Neuronal stem cell (in vitro differentiated cells): ENCODE measurements around the gene PLAAT4.
A peak's percentile ranks its signal among the peaks of the same experiment; 100 is the strongest.

Experiments used
- DNase-seq: peaks from one replicate; pipeline ENCODE4 v3.0.0-alpha.2; 2013; ENCODE audit warnings: low spot score
- H2AFZ ChIP-seq: one replicate; pipeline ENCODE4 v1.6.1; 2013; ENCODE audit warnings: mild to moderate bottlenecking, low read length, inconsistent platforms
- H2AK5ac ChIP-seq: 2 replicates; pipeline ENCODE4 v1.6.1; 2013; ENCODE audit warnings: low read depth, mild to moderate bottlenecking, inconsistent platforms, low read length, moderate library complexity, mixed read lengths
- H2BK120ac ChIP-seq: 2 replicates; pipeline ENCODE4 v1.6.1; 2013; ENCODE audit warnings: low read depth, mild to moderate bottlenecking, inconsistent platforms, low read length, moderate library complexity, mixed read lengths
- H2BK12ac ChIP-seq: one replicate; pipeline ENCODE4 v1.6.1; 2013; ENCODE audit warnings: low read length, inconsistent platforms
- H2BK15ac ChIP-seq: 2 replicates; pipeline ENCODE4 v1.6.1; 2013; ENCODE audit warnings: mild to moderate bottlenecking, low read length, inconsistent platforms, mixed read lengths
- H2BK5ac ChIP-seq: one replicate; pipeline ENCODE4 v1.6.1; 2013; ENCODE audit warnings: inconsistent platforms, mild to moderate bottlenecking, low read length, moderate library complexity
- H3K14ac ChIP-seq: one replicate; pipeline ENCODE4 v1.6.1; 2013; ENCODE audit warnings: low read length, inconsistent platforms
- H3K18ac ChIP-seq: 2 replicates; pipeline ENCODE4 v1.6.1; 2013; ENCODE audit warnings: low read length, inconsistent platforms
- H3K23ac ChIP-seq: 2 replicates; pipeline ENCODE4 v1.6.1; 2013; ENCODE audit warnings: low read depth, mild to moderate bottlenecking, mixed read lengths, low read length, inconsistent platforms; ENCODE audit not compliant: poor library complexity
- H3K27ac ChIP-seq: replicated peaks from 3 replicates; pipeline ENCODE4 v1.5.1; 2013; ENCODE audit warnings: low read length, inconsistent platforms
- H3K27me3 ChIP-seq, 3 experiments: 2 replicates each; pipeline ENCODE4 v1.6.1; 2013; ENCODE audit warnings: low read length in 3 of 3, mild to moderate bottlenecking in 2 of 3, inconsistent platforms in 1 of 3, low read depth in 1 of 3, mixed read lengths in 1 of 3, moderate library complexity in 1 of 3; ENCODE audit not compliant: control insufficient read depth in 3 of 3, insufficient read depth in 3 of 3
- H3K36me3 ChIP-seq, 2 donors: replicated peaks in 1 of 2; 2 replicates each; pipeline ENCODE4 v1.6.1; 2013; ENCODE audit warnings: low read length in 2 of 2; ENCODE audit not compliant: control insufficient read depth in 2 of 2, insufficient read depth in 2 of 2
- H3K4ac ChIP-seq: 2 replicates; pipeline ENCODE4 v1.6.1; 2013; ENCODE audit warnings: inconsistent platforms, mild to moderate bottlenecking, low read length, moderate library complexity
- H3K4me1 ChIP-seq, 2 donors: 1 replicate in 1 of 2; 2 replicates in 1 of 2; pipeline ENCODE4 v1.6.1; 2013; ENCODE audit warnings: low read length in 2 of 2, low read depth in 1 of 2; ENCODE audit not compliant: control insufficient read depth in 2 of 2, insufficient read depth in 1 of 2
- H3K4me2 ChIP-seq: one replicate; pipeline ENCODE4 v1.6.1; 2013; ENCODE audit warnings: mild to moderate bottlenecking, low read length, inconsistent platforms; ENCODE audit not compliant: insufficient read depth, poor library complexity, severe bottlenecking
- H3K4me3 ChIP-seq, 2 donors: 2 replicates each; pipeline ENCODE4 v1.5.1; 2013; ENCODE audit warnings: low read length in 2 of 2, mild to moderate bottlenecking in 2 of 2, inconsistent platforms in 1 of 2, moderate library complexity in 1 of 2
- H3K79me1 ChIP-seq: one replicate; pipeline ENCODE4 v1.6.1; 2013; ENCODE audit warnings: low read depth, mild to moderate bottlenecking, inconsistent platforms, low read length, moderate library complexity
- H3K9ac ChIP-seq: one replicate; pipeline ENCODE4 v1.6.1; 2013; ENCODE audit warnings: mild to moderate bottlenecking, low read depth, low read length, inconsistent platforms; ENCODE audit not compliant: poor library complexity
- H3K9me3 ChIP-seq, 2 donors: replicated peaks in 1 of 2; 2 replicates each; pipeline versions ENCODE3 to v1.6.1; 2013; ENCODE audit warnings: low read length in 2 of 2, mild to moderate bottlenecking in 2 of 2, inconsistent platforms in 1 of 2, low read depth in 1 of 2, mixed read lengths in 1 of 2, moderate library complexity in 1 of 2; ENCODE audit not compliant: control insufficient read depth in 2 of 2, insufficient read depth in 1 of 2
- H4K8ac ChIP-seq: one replicate; pipeline ENCODE4 v1.6.1; 2013; ENCODE audit warnings: low read depth, mild to moderate bottlenecking, inconsistent platforms, low read length, moderate library complexity
- H4K91ac ChIP-seq: one replicate; pipeline ENCODE4 v1.6.1; 2013; ENCODE audit warnings: low read length, low read depth, mild to moderate bottlenecking, inconsistent platforms; ENCODE audit not compliant: poor library complexity
- WGBS, 2 donors: extraction: QIAGEN DNeasy Blood & Tissue Kit; methylation state at CpG; one replicate each; pipeline ENCODE4 v1.1.7; 2013; ENCODE audit warnings: missing lambda C conversion rate in 2 of 2, mixed read lengths in 1 of 2; ENCODE audit not compliant: insufficient read length in 2 of 2, insufficient replicate concordance in 1 of 2; ENCODE audit errors: extremely low coverage in 2 of 2; 5-methylcytosine and 5-hydroxymethylcytosine counted together

The PLAAT4 gene

DNA sequence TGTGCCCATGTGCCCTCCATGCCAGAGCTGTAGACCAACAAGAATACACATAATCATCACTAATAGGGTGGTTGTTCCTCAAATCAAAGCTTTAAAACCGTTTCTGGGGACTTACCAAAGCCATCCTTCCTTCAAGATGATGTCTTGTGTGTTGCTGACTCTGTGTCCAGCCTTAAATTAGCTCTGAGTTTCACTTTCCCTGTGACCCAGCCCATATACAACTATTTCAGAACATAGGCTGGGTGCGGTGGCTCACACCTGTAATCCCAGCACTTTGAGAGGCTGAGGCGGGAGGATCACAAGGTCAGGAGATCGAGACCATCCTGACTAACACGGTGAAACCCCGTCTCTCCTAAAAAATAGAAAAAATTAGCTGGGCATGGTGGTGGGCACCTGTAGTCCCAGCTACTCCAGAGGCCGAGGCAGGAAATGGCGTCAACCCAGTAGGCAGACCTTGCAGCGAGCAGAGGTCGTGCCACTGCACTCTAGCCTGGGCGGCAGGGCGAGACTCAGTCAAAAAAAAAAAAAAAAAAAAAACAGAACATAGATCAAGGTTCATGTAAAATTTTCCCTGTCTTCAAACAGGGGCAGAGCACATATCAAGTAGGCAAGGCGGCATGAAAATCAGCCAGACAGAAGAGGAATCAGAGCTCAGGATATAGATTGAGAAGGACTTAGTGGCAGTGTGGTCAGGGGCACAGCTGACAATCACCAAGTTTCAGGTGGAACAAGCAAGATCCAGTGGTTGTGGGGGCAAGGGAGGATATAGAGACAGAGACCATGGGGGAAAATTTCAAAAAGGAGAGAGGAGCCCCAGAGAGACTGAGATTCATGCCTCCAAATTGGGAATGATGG lies 26.8 kb downstream of the PLAAT4 start, which contains the start of gene PLAAT2:
TSS of gene PLAAT2 (minus strand) at position 179 of the 855 bp plus-strand sequence. CDS start at position 124, 55 bp downstream.
- Histone ChIP-seq H2BK120ac (no peak within 1 kb of the TSS), H2AFZ (no peak within 1 kb of the TSS), H3K27ac (no peak within 1 kb of the TSS), H3K27me3 (peaks cover 0 to 10% (median 0%) of the 10 kb centered on the region in 3 experiments), H3K18ac (no peak within 1 kb of the TSS), H3K4me2 (no peak within 1 kb of the TSS), H2BK12ac (no peak within 1 kb of the TSS), H3K14ac (no peak within 1 kb of the TSS), H4K91ac (no peak within 1 kb of the TSS), H3K4me1 (peaks cover 2 to 10% of the 10 kb centered on the region in 2 donors), H4K8ac (no peak within 1 kb of the TSS), H3K4me3 (no peak within 1 kb of the TSS), H2BK5ac (no peak within 1 kb of the TSS), H3K4ac (no peak within 1 kb of the TSS), H3K9ac (no peak within 1 kb of the TSS), H3K9me3 (no peaks in the 10 kb centered on the region), H3K79me1 (no peaks in the 10 kb centered on the region), H2BK15ac (no peak within 1 kb of the TSS), H3K36me3 (no peaks in the 10 kb centered on the region), H2AK5ac (no peak within 1 kb of the TSS), H3K23ac (no peak within 1 kb of the TSS)
- no CpG with 5 or more reads among the region's 13 CpGs for WGBS, 2 donors
- DNase-seq: no peak

DNA sequence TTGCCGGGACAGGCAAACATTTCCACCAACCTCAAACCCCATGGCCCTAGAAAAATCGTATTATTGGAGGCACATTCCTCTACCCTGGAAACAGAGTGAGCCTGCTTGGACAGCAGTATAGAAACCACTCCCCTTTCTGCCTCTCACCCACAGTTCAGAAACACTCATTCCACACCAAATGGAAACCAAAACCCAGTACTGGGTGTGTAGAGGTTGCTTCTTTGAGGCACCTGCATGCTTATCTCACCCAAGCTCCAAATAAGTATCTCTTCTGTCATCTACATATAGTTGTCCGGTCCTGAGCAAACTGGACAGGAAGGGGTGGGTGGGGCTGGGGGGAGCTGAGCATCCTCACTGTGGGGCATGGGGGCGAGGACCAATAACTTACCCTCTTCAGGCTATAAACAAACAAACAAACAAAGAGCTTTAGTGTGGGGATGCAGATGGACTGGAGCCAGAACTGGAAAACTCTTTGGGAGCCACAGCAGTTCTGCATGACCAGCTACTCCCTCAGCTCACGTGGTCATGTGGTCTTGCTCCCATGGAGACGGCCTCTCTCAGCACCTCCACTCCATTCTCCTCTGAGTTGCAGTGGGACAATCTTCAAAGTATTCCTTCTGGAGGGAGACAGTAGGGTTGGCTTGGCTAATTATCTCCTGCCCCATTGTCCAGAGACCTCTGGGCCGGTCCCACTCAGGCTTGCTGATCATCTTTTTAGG lies 27.6 kb downstream of the PLAAT4 start:
- Histone ChIP-seq H2BK5ac (no peak overlapping the region), H4K91ac (peak overlapping the region; percentile 13), H3K36me3 (no peaks in the 10 kb centered on the region), H3K4ac (no peak overlapping the region), H3K27ac (no peak overlapping the region), H2AFZ (no peak overlapping the region), H3K18ac (no peak overlapping the region), H4K8ac (no peak overlapping the region), H3K23ac (no peak overlapping the region), H2BK15ac (no peak overlapping the region), H3K9ac (no peak overlapping the region), H3K27me3 (peaks cover 0 to 8% (median 0%) of the 10 kb centered on the region in 3 experiments), H3K4me1 (peaks cover 2 to 10% of the 10 kb centered on the region in 2 donors), H2AK5ac (no peak overlapping the region), H3K4me3 (no peak overlapping the region), H3K9me3 (no peaks in the 10 kb centered on the region), H2BK120ac (no peak overlapping the region), H2BK12ac (no peak overlapping the region), H3K79me1 (no peaks in the 10 kb centered on the region), H3K14ac (no peak overlapping the region), H3K4me2 (no peak overlapping the region)
- WGBS, 2 donors: no CpG with 5 or more reads among the region's 7 CpGs
- no peak for DNase-seq

DNA sequence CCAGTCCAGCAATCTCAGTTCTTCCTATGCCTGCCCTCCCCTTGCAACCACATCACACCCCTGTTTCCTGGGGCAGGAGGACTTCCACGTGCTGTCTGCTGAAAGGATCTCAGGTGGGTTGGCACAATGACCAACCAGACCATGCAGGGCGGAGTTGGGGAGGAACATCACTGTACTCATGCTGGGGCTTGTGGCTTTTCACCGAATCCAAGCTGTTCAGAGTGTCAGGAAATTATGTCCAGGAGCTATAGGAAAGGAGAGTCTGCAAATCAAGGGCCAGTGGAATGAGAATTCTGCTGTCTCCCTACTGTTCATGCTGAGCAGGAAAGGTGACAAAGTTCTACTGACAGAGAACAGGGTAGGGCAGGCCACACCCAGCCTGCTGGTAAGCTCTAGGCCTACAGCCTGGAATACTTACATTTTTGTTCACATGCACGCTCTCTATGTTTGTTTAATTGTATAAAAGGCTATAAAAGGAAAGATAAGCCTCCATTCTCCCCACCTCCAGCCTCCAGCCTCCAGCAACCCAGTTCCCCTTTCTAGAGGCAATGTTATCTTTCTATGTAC lies 28.3 kb downstream of the PLAAT4 start:
- Histone ChIP-seq H3K4ac (no peak overlapping the region), H3K4me1 (peaks cover 2 to 10% of the 10 kb centered on the region in 2 donors), H3K27me3 (peaks cover 0 to 3% (median 0%) of the 10 kb centered on the region in 3 experiments), H3K23ac (no peak overlapping the region), H2BK15ac (no peak overlapping the region), H3K79me1 (no peaks in the 10 kb centered on the region), H2BK5ac (no peak overlapping the region), H2AFZ (no peak overlapping the region), H3K4me3 (no peak overlapping the region), H2BK12ac (no peak overlapping the region), H4K8ac (no peak overlapping the region), H3K27ac (no peak overlapping the region), H3K18ac (peak overlapping the region; percentile 23), H3K9ac (no peak overlapping the region), H3K14ac (peak overlapping the region; percentile 25), H2BK120ac (no peak overlapping the region), H3K36me3 (no peaks in the 10 kb centered on the region), H4K91ac (peak overlapping the region; percentile 13), H3K9me3 (no peaks in the 10 kb centered on the region), H2AK5ac (no peak overlapping the region), H3K4me2 (no peak overlapping the region)
- no CpG with 5 or more reads among the region's 4 CpGs for whole genome bisulfite sequencing, 2 donors
- DNase-seq: no peak
